PC-9 (cell line): ENCODE data around the gene GMPR2.

Experiments
- CTCF ChIP-seq: fragments of 200-600 bp; sonication (generic); conservative IDR thresholded peaks from 2 replicates; pipeline ENCODE4 v1.6.1; 2017; ENCODE audit warnings: mixed run types, antibody characterized with exemption, mild to moderate bottlenecking, moderate library complexity
- EZH2 ChIP-seq: fragments of 200-600 bp; sonication (generic); IDR thresholded peaks from 2 replicates; pipeline ENCODE4 v1.8.0; 2017; ENCODE audit warnings: antibody characterized with exemption, low read depth

- TF ChIP-seq EZH2 (no peak), CTCF (no peak)
Measured at GRCh38 chr14:24261256-24261968, 28.7 kb downstream of the GMPR2 start.
